Activated CD4-positive, CD25-positive, alpha-beta regulatory T cell treated with anti-CD3 and anti-CD28 coated beads, Interleukin-2, amount 50 U/mL, for 16 hours (primary cell): ENCODE results near the gene PELI2.

Experiments used
- DNase-seq: peaks from one replicate; pipeline ENCODE4 v3.0.0-alpha.2; 2020; ENCODE audit warnings: low read depth, low spot score

Gene PELI2

DNA sequence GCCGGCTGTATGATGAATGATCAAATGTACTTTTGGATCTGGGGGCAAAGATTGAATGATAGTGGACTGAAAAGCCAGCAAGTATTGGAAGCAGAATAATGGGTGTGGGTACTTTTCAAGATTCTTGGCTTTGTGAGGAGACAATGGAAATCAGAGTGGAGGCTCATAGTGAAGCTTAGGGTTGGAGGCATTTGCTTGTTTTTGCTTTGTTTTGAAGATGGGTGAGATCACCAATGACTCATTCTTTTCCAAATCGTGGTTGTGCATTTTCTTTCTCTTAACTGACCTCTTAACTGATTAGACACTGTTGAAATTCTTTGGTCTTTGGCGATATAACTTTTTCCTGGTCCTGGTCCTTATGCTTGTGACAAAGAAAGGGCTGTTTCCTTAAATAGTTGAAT is 54.4 kb downstream of the PELI2 start:
- DNase-seq: no peak

DNA sequence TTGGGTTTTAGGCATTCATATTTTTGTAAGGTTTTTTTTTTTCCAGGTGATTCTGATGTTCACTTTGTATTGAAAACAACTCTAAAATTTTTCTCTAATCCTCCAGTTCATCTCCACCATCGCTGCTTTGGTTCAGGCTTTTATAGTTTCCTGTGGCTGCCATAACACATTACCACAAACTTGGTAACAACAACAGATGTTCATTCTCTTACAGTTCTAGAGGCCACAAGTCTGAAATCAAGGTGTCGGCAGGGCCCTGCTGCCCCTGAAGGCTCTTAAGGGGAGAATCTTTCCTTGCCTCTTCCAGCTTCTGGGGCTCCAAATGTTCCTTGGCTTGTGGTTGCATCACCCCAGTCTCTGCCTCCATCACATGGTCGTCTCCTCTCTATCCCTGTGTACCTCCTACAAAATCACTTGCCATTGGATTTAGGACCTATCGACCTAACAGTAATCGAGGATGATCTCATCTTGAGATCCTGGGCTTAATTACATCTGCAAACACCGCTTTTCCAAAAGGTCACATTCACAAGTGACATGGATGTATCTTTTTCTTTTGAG is 55.2 kb downstream of the PELI2 start:
- no peak for DNase-seq

DNA sequence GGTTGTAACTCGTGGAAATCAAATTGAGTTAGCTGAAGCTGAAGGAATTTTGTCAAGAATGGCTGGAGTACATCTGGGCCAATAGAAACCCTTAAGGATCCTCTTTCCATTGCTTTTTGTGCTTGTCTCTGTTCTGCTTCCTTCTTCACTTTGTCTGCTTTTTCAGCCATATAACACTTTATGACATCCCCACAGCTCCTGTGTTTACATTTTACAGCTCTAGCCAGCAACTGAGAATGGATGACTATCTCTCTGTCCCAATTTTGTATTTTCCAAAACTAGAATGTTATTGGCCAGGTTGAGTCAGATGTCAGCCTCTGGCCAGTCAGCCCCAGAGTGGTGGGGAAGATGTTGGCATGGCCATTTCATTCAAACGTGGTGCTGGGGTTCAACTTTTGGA is 57.6 kb downstream of the PELI2 start:
- DNase-seq: no peak

DNA sequence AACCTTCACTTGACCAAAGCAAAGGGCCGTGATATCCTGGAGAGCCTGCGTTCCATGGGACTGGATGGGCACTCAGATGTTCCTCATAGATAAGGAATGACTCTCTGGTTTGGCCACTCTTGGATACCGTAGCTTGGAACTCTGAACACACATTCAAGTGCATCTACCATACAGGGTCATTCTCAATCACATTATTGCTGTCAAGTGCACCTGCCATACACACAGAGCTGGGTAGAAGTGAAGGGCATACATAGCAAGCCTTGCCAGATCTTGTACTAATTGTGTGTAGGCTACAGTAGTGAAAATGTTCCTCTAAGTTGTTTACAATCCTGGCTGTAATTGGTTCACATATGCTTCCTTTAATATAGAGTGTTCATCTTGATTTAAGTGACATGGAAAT is 58.3 kb downstream of the PELI2 start:
- DNase-seq: no peak

DNA sequence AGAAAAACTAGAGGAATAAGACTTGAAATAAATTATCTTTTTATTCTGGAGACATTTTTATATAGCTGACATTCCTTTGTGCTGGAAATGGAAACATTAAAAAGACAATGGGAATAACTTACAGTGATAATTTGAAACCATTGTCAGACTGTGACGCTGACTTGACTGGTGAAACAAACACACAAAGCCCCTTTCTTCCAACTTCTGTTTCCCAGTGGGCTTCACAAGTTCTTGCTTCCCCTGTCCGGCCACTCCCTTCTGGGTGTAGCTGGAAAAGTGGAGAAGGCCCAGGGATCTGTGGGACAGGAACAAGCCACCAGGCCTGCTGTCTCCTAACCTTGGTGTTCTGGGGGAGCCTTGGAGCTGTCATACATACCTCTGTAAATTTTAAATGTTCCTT is 58.8 kb downstream of the PELI2 start:
- DNase-seq: no peak

DNA sequence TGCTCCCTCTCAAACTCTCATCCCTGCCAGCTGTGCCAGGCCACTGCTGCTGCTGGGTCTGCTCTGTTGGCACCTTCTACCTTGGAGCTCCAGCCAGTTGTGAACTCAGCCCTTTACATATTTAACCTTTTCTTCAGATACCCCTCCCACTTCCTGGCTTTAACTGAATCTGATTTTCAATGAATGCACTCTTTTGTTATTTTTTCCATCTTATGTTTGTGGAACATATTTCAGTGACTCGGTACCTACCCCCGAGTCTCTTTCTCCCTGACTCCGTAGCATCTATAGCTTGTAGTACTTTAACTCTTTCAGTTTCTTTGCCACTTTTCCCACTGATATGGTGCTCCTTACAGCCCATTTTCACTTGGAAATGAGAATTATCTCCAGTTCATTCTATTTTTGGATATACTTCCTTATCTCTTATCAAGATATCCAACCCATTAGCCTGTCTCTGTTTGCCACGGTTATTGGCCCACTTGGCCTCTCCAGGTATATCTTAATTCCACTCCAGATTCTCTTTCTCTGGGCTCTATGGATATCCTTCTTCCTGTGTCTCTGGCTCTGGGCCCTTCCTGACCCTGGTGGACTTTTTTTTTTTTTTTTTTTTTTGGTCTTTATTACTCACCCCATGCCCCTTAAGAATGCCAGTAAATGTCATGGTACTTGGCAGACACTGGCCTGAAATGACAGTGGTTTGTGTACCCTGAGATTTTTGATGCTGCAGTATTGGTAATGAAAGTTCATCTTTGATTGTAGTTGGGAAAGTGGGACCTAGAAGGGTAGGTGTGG is 62.7 kb downstream of the PELI2 start:
- DNase-seq: no peak

DNA sequence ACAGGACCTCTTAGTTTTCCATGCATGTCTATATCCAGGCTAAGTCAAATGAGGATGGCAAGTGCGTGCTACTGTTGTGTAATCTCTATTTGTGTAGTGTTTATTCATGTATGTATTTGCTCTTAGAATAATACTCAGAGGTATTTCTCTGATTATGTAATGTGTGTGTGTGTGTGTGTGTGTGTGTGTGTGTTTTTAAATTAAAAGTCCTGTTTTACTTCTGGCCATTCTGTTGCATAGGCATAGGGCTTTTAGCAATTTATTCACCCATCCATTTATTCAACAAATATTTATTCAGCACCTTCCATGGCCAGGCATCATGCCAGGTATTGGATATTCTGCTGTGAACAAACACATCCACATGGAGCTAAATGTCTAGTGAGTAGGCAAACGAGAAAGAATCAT is 63.5 kb downstream of the PELI2 start:
- DNase-seq: no peak

DNA sequence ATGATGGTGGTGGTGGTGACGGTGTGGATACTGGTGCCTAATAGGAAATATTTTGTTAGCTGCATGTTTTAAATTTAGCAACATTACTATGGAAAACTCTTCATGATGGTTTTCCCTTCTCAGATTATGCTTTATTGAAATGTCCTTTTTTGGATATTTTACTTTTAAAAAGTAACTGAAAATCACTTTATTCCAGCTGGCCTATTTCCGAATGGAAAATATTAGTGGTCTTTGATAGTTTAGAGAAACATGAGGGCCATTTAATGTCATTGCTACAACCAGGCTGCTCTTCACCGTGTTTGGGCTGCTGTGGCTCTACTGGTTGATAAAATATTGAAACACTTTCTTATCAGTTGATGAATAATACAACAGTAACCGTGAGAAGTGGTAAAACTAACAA is 64.2 kb downstream of the PELI2 start:
- no peak for DNase-seq

DNA sequence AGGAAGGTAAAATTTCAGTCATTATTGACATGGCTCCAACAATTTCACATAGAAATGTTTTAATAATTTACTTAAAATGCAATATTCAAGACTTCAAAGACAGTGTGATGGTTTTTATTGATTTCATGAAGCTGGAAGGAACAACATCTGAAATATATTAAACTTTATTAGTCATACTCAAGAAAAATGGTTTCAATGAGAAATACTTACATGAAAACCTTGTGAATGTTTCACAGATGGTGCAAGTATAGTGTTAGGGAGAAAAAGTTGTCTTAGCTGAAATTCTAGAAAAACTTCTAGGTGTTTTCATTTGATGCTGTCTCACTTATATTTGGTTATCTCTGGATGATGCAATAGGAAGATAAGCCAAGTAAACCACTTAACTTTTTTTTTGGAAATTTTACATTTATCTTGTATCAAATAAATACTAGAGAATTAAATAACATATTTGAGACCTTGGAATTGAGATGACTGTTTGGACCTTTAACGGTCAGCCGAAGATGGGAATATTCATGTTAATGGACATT is 65.5 kb downstream of the PELI2 start:
- no peak for DNase-seq

DNA sequence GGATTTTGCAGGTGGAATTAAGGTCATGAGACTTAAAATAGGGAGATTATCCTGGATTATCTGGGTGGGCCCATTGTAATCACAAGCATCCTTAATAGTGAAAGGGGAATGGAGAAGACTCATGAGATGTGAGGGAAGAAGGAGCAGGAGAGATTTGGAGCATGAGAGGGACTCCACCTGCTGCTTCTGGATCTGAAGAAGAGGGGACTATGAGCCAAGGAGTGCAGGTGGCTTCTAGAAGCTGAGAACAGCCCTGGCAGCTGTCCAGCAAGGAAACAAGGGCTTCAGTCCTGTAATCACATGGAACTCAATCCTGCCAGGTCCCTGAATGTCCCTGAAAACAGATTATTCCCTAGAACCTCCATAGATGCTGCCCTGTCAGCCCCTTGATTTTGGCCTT is 67.8 kb downstream of the PELI2 start:
- no peak for DNase-seq

DNA sequence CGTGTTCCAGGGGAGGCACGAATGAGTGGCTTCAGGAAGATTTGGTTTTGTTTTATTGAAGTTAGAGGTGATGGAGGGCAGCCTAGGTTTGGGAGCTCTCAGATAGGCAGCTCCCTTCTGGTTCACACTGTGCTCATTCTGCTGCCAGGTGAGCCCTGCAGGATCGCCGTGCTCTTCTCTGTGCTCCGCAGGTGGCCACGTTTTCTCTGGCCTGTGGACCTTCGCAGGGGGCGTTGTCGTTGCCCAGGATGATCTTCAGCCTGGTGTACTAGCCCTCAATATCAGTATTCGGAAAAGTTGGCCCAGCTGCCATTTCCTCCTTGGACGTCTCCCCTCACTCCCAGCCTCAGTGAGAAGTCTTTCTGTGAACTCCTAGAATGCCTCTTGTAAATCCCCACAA is 69.5 kb downstream of the PELI2 start:
- no peak for DNase-seq

DNA sequence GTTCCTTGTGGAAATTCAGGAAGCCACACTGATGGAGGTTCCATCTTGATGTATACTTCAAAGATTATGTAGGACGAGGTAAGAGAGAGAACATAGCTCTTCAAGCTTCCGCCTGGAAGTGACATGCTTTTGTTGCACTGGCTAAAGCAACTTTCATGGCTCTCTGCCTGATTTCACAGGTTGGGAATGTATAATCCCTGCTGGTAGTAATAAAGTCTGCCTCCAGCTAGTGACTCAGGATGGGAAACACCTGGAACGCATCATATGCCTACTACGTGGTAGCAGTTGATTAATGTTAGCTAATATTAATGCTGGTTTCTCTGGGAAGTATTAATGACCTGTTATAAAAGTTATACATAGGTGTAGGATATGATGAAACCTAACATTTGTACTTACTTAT is 71.1 kb downstream of the PELI2 start:
- no peak for DNase-seq

DNA sequence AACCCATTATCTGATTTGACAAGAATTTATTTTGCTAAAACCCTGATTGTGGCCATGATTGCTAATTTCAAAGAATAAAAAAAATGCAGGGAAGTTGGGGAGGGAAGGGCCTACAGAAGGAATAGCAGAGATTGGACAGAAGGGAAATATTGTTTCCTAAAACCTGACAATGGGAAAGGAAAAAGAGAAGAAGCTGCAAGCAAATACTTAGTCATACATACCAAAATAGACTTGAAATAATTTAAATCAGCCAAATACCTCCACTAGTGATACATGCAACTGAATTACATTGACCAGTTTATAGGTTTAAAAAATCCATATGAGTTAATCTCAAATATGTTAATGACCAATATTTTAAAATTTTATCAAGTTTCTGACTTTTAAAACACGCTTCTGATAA is 75.1 kb downstream of the PELI2 start:
- DNase-seq: no peak

DNA sequence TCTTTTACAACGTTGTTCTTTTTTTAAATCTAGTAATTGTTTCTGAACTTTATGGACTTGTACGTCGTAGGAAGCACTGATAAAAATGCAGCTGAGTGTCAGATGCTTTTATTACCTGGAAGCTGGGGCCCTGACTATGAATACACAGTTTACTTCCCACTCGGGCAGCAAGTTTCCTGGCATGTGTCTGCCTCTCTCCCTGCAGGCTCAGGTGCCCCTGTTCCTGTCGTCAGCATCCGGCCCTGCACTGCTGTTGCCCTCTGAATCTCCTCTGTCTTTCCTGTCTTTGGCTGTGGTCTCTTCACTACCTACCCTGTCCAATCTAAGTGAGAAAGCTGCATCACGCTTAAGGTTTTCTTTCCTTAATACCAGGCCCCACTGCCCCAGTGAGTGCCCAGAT is 75.8 kb downstream of the PELI2 start:
- DNase-seq: no peak

DNA sequence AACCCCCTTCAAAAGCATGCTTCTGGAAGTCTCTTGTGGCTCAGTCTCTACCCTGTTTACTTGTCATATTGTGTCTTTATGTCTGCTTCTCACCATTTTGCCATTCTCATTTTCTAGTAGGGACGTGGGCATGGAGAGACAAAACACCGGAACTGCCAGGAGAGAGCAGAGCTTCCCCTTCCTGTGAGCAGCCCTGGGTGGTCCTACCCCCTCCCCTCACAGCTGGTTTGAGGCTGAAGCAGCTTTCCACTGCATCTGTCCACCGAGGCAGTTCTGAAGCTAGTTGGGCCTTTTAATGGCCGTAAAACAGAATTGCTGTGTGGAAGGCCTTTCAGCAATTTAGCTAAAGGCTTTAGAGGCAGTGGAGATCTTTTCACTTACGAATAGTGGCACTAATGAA is 77.0 kb downstream of the PELI2 start:
- no peak for DNase-seq

DNA sequence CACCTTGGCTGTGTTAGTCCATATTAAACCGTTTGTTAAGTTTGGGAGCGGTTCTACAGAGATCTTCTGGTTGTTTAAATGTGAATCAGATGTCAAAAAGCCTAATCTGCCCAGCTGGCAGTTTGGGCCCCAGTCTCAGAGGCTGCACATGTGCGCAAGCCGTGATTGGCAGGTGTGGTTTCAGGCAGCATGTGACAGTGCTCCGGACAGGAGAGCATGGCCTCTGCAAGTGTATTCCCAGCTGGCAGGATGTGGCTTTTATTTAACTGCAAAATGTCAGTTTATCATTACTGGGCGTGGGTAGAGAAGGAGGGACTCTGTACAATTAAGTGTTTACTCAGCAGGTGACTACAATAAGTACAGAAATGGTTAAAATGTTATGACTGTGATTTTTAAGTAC is 77.5 kb downstream of the PELI2 start:
- no peak for DNase-seq

DNA sequence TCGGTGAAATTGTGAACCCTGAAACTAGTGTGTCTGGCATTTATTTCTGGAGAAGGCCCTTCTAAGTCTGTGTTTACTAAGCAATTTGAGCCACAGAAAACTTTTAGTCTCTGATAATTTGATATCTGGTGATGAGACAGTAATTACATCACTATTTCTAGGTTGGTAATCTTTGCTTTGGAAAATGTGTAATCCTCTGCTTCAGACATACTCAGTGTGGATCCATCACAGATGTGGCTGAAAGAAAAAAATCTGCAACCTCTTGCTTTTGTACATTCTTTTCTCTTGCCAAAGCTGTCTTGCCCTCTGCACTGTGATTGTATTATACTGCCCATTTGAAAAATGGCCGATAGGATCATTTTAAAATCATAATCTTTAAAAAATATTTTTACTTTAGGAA is 78.1 kb downstream of the PELI2 start:
- DNase-seq: no peak

DNA sequence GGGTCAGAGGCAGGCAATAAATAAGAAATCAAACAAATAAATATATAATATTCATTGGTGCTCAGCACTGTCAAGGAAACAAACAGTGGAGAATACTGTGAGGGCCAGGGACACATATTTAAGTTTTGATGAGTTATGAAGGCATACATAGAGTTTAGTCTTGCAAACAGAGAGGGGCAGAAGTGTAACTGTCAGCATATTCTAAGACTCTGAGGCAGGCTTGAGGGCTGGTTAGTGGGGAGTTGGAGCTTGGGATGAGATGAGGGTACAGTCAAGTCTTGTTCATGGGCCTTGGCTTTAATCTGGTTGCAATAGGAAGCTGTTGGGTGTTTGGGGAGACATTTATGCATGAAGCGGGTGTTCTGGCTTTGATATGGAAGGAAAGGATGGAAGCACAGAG is 78.9 kb downstream of the PELI2 start:
- no peak for DNase-seq

DNA sequence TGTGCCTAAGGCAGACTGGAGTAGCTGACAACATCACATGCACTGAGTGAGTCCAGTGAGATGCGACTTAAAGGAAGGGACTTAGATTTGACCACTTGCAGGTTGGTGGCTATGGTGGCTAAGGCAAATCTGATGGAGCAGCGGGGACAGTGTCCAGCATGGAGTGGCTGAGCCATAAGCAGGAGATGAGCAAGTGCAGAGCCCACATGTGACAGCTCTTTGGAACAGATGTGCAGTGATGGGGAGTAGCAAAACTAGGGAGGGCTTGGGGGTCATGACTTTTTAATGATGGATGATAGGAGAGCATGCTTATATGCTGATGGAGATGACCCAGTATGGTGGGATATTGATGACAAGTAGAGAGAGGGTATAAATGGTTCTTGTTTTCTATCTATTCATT is 80.2 kb downstream of the PELI2 start:
- DNase-seq: no peak

DNA sequence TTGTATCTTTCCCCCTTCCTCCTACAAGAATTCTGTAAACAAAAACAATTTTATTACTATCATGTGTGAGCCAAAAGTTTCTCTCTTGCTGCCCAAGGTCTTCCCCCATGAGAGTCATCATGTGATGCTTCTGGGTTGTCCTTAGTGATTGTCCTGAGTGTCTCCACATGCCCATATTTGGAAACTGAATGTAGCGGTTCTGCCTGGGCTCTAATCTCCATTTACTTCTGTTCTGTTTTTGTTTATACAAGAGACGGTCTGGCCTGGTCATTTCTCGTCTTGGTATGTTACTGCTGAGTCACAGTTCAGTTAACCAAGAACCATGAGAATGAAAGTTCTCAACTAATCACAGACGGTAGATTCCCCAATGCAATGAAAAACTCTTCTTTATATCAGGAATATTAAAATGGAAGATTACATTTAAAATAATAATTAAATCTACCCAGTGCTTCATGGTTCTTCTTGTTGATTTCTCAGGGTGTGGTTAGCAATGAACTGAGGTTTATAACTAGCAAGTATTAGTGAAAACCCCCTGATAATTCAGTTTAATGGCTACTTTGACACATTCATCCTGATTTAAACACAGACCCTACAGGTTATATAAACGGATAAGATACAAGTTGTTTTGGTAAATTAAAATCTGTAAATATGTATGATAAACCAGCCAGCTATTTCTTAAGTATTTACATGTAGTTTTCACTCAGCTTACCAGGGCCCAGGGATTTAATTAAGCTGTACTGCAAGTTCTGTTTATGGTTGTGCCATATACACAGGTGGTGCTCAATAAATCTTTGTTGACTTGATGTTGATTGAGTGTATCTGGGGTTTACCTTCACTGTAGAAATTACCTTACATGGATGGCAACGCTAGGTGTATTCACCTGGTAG is 81.1 kb downstream of the PELI2 start:
- no peak for DNase-seq

DNA sequence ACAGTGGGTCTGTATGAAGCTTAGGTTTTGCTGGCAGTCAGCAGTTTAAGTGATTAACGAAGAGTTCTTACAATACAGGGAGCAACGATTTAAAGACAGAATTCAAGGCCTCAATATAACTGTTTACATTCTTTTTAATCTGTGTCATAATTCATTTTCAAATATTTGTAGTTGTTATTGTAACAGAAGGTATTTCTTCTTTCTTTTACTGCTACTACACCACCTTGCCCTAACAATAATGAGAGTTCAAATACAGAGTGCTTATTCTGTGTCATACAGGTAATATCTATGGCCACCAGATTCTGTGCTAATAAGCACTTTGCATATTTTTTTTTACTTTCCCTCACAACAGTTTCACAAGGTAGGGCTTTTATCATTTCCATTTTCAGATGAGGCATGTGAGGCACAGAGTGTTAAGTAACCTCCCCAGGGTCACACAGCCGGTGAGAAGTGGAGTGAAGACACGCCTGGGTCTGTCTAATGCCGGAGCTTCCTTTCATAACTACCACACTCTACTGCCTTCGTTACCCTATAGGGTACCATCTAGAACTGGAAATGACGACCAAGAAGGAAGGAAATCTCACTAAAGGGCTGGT is 81.9 kb downstream of the PELI2 start:
- no peak for DNase-seq

DNA sequence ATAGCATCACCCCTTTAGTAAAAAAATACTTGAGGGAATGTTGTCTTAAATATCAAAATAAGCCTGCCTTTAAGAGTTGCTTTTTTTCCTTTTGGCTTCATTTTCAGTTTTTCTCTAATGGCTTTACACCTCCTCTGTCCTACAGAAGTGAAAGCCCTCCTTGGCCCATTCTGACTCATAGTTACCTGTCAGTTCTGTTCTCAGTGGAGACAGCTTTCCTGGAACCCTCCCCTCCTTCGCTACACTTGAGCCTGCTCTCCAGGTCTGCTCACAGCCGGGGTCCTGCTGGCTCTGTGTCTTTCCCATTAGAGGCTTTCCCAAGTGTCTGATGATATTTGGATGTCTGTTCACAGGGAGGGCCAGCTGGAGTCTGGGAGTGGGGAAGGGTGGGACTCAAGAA is 84.0 kb downstream of the PELI2 start:
- DNase-seq: no peak
